H1 (cell line): Measurements from ENCODE around the gene SNX32. TPM values are rescaled to one million over a fixed set of nuclear protein-coding genes. Genes with fewer than 3 reads are reported as not detected.

Experiments used
- KDM1A ChIP-seq: fragments of 200-600, 300-600 bp; sonication (generic); IDR thresholded peaks from 2 replicates; pipeline ENCODE4 v1.7.1; 2016; ENCODE audit warnings: mild to moderate bottlenecking, low read length, borderline replicate concordance
- POLR2A ChIP-seq, 2 experiments: IDR thresholded peaks; 1 replicate in 1 of 2; 2 replicates in 1 of 2; pipeline ENCODE4 v1.6.1; 2011; ENCODE audit warnings: low read depth in 2 of 2, low read length in 2 of 2, mild to moderate bottlenecking in 2 of 2; ENCODE audit errors: control extremely low read depth in 1 of 2
- polyA plus RNA-seq, 7 experiments: library from polyadenylated mRNA; depleted of rRNA in 3 of 7; stranded (reverse) in 5 of 7; unstranded in 2 of 7; fragments of >200 nt in 5 of 7; fragments of 200-250 nt in 2 of 7; gene quantifications; 1 replicate in 5 of 7; 2 replicates in 1 of 7; 4 replicates in 1 of 7; pipeline versions ENCODE4 v1.2.1 to v1.2.3, GENCODE V29; 2011 to 2013; ENCODE audit warnings: missing spikeins in 2 of 7, mixed read lengths in 2 of 7
- total RNA-seq: library from RNA; stranded (reverse); fragmentation: NEBNext Ultra II Directional; extraction: Animal tissue kit (Norgen Biotek cat#: 25700); gene quantifications from 2 replicates; pipeline ENCODE4 v1.2.1, GENCODE V29; 2021
- TF ChIP-seq, protein P1 (sequence below): IDR thresholded peaks from 2 replicates; pipeline ENCODE4 v1.6.1; 2011; ENCODE audit warnings: low read length, improper control_type of control experiment

The SNX32 gene
- total and polyA plus RNA-seq, 2 of the 8 experiments (the other 6 are each of a cell fraction or from before 2014, with no cell fraction given), result 0.76 to 2.2 TPM

DNA sequence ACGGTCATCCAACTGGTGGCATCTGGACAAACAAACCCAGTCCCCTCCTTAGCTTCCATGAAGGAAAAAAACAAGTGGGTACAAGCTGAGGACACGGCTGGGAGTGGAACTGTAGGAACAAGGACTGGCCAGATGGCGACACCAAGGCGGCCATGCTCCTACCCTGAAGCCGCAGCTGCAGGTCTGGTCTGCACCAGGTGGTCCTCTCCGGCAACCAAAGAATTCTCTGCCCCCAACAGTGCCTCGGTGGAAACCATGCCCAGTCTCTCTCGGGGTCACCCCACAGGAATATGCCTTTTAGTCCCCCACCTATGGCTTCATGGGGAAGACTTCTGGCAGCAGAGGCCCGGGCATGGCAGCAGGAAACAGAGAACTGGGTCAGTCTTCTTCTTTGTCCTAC, 24.3 kb upstream of the SNX32 start (continued):
- TF ChIP-seq, protein P1, sequence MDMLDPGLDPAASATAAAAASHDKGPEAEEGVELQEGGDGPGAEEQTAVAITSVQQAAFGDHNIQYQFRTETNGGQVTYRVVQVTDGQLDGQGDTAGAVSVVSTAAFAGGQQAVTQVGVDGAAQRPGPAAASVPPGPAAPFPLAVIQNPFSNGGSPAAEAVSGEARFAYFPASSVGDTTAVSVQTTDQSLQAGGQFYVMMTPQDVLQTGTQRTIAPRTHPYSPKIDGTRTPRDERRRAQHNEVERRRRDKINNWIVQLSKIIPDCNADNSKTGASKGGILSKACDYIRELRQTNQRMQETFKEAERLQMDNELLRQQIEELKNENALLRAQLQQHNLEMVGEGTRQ, result no peak
- no peak for TF ChIP-seq KDM1A
- no peak for TF ChIP-seq POLR2A (IDR thresholded peaks at IDR 0.05; ENCODE audit: control extremely low read depth in 1 of 2, low read depth in 2 of 2, low read length in 2 of 2)
